ENCODE measurements around the gene PCNX2.
"Not testable (repeated sequence)": the region's sequence is repeated elsewhere in the genome, so short reads cannot be mapped to it uniquely, and the experiment has no call there.

PCNX2 gene

DNA sequence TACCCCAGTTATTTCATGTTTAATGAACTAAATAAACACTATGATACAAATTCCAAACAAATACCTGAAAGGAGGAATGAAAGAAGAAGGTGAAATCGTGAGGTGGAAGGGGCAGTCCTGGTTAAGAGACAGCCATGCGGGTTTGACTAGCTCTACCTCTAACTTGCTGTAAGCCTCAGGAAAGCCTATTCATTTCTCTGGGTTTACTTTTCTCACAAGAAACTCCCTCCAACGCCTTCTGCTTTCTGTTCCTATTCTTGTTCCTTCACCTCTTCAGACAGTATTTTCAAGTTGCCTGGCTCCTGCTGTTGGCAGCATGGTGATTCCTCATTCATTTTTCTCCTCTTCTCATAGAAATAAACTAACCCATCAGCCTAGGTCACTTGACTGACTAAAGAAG lies 252.7 kb downstream of the PCNX2 start:
- no peak for DNase-seq

DNA sequence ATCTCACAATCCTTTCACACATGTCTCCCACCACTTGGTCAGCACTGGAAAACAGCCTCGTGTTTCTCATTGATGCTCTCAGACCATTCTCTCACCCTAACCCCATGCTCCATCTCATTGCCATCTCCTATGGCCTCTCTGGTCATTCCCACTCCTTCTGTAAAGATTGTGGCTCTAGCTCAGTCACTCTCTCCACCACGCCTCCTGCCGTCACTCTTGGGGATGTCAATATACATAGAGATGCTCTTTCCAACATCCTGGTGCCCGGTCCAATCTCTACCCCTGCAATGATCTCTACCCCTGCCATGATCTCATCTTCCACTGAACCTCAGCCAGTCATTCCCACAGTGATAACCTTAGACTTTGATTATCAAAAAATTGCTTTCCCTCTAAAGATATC lies 255.0 kb downstream of the PCNX2 start:
- DNase-seq, result no peak

DNA sequence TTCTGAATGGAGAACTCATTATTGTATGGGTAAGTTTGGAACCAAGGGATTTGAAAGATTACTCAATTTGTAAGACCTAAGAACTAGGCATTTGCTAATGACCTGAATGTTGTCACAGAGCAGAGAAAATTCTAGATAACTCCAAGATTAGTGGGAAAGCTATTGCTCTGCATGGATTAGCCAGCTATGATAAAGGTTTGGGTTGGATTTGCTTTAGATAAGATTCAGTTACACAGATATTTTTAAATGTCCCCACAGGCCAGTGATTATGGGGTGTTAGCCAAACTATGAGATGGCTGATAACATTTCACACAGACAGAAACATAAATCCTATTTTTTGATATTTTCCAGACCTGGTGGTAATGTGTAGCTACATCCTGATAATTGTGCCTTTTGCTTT lies 256.9 kb downstream of the PCNX2 start:
- no peak for DNase-seq

DNA sequence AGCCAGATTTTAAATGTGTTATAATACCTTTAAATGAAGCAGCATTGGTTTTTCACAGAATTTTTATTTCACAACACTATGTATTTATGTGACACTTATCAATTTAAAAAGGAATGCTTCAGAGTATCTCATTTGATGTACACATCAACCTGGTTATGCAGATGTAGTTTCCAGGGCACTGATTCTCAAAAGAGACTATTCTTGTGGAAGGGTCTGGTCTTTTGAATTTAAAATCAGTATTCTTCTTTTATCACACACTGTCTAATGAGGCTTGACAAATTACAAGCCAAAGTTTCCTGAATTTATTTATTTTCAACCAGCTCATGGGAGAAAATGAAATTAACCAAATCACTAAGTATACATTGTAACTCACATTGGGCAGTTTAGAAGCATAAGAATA lies 257.7 kb downstream of the PCNX2 start:
- DNase-seq, result no peak

DNA sequence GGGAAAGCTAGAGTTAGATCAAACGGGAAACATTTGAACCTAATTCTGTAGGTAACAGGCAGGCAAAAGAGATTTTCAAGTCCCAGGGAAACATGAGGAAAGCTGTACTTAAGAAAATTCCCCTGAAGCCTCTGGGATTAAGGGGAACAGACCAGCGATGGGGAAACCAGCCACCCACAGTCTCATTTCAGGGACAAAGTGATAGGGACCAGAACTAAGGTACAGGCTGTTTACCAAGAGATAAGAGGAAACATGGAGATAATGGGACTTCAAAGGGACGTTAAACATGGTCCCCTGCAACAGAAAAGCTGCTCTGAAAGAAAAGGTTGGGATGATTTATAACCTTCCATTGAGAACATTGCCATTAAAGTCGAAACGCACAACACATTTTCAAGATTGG lies 260.7 kb downstream of the PCNX2 start:
- DNase-seq, result no peak

DNA sequence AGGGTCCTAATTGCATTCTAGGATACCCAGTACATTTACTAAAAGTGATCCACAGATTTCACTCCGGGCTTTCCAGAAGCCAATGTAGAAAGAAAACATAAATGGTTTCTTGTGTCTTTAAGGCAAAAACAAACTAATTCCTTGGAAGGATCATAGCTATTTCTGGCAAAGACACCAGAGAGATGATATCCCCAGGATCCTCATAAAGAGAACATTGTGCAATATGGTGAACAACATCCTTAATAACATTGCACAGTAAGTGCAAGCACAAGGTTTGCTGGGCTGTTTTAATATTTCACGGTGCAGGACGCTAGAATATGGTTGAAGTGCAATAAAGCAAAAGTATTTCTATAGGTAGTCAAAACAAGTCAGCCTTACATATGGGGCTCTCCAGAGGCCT lies 262.2 kb downstream of the PCNX2 start:
- DNase-seq, result no peak

DNA sequence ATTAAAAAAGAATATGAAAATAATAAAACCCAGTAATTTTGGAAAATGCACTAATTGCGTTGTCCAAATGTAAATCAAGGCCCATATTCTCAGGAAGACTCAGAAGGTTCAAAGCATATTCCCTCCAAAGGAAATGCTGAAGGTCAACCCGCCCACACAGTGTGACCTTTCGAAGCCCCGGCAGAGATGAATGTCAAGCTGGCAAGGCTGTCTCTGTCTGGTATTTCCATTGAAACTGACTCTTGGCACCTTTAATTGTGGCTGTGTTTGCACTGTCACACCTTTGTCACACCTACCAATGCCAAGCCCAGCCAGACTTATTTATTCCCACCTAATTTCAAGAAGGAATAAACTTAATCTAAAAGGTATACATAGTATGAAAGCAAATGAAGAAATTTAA lies 262.6 kb downstream of the PCNX2 start:
- no peak for DNase-seq

DNA sequence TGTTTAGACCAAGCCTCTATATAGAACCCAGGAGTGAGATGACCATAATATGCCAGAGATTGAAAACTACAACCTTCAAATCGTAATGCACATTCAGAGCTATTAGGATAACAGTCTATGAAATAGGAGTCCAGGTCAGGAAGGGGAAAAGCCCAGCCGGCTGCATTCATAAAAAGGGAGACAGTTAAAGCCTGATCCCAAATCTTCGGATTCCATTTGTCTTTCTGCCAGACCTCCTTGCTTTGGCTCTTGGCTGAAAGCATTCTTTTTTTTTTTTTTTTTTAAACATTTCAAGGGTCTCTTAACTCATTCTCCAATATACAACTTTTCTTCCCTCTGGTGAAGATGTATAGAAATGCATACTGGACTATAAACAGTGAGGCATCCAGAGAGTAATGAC lies 264.0 kb downstream of the PCNX2 start:
- DNase-seq, result no peak

DNA sequence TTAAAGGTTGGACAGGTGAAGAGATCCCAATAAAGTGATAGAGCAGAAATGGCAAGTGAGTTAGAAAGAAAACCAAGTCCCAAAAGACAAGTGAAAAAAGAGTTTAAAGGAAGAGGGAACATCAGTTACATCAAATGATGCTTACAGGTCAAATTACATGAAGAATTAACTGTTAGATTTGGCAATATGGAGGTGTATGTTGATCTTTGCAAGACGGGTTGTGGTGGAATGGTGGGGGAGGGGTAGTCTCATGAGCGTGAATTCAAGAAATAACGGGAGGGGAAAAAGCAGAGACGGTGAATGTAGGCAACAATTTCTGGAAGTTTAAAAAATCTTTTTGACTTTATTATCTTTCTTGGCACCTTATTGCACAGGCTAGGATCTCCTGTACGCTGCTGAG lies 268.5 kb downstream of the PCNX2 start:
- DNase-seq, result no peak

DNA sequence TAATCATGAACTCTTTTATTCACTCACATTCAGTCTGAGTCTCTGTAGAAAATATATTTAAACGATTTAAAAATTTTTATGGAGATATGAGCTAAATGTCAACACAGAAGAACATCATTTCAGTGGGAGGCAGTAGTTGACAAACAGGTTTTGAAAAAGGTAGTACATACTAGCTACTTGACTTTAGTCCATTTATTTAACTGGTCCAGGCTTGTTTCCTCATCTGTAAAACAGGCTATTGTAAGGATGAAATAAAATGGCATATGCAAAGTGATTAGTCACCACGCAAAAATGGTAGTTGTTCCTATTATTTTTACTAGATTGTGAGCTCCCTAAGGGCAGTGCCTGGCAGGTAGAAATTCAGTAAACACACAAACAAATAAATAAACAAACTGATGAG lies 270.0 kb downstream of the PCNX2 start:
- no peak for DNase-seq

DNA sequence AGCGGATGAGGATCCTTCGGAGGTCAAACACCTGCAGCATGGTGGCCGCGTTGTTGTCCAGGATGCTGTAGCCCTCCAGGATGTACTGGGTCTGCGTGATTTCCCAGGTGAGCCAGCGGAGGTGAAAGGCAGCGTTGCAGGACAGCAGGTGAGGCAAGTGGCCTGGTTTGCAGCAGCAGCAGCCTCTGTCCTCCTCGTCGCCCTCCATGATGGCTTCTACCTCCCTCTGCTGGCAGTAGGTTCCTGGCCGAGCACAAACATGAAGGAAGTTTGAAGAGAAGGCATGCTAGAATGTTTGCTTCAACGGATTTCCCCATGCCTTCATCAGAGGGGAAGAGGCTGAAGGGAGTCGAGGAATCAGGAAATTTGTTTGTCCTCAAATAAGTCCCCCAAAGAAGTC lies 270.4 kb downstream of the PCNX2 start:
- no peak for DNase-seq

DNA sequence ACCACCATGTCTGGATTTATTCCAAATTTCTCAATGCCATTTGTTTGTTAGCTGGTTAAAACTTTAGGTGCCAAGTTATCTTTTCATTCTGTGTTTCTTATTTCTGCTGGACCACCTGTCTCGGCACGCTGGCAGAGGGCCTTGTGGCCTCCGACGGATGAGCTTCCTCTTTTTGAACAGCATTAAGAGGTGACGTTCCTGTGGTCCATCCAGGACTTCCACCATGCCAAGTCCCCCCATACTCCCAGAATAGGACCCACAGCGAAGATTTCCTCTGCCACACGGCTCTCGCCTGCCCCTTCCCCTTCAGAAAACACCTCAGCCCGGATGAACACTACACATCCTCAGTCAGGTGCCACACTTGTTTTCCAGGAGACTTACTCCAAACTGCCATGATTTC lies 271.3 kb downstream of the PCNX2 start:
- no peak for DNase-seq

DNA sequence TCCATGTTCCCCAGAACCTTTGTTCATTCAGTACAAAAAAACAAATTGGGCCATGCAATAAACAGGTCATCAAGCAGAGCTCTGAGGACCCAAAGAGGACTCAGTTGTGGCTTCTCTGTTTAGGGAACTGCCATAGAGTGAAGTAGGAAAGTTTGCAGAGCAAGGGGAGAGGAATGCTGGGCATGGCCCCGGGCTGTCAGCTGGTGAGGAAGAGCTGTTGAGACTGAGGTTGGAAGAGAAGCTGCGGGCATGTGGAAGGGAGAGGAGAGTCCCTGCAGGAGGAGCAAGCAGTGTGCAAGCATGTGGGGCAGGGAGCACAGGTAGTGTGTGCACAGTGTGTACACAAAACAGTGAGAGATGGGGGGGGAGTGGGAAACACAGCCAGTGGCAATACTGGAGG lies 273.3 kb downstream of the PCNX2 start:
- no peak for DNase-seq

DNA sequence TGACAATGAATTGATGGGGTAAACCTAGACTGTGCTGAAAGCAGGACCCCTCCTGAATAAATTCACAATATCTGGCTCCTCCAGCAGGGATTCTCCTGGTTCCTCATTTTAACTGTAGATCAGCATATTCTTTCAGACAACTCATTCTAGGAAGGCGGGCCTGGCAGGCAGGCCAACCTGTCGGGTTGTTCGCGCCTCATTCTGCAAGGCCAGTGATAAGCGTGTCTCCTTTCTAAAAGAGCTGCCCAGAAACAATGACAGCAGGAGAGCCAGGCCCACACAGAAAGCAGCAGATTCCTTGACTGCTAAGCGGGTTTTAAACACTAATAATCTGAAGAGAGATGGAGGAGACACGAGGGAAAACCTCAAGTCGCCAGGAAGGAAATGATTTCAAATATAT lies 275.1 kb downstream of the PCNX2 start:
- no peak for DNase-seq

DNA sequence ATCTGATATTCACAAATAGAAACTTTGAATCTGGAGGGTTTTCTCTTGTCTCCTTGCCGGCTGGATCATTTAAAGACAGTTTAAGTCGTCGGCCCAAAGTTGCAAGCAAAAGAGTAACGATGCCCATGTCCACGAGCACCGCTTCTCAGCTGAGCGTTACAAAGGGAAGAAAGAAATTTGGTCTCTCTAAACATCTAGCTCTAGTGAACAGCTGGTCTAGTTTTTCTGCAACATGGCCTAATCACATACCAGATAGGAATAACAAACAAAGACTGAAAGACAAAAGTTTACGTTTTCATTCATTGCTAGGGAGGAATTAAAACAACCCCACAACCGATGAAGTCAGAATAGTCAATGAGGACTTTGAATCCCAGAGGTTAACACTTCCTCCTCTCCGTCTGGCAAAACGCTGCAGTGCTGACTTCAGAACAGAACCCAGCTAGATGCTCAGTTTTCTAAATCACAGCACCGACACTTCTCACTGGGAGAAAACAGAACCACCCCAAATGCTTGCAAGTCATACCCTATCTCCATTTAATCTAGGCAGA lies 275.7 kb downstream of the PCNX2 start:
- DNase-seq, result no peak

DNA sequence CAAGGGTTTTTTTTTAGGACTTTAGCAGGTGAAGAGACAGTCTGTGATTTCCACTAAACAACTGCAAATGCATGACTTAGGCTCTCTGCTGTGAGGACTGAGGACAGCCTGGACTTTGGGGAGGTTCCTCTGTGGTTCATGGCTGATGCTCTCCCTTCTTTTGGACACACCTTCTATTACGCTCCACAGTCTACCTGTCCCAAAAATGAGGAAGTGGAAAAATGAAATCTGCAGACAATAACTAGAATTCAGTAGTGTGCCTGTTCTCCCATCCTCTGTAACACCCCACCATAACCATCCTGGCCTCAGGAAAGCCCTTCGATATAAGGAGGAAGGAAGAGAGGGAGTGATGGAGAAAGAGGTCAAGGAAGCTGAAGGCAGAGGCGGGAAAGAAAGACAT lies 276.4 kb downstream of the PCNX2 start:
- no peak for DNase-seq

DNA sequence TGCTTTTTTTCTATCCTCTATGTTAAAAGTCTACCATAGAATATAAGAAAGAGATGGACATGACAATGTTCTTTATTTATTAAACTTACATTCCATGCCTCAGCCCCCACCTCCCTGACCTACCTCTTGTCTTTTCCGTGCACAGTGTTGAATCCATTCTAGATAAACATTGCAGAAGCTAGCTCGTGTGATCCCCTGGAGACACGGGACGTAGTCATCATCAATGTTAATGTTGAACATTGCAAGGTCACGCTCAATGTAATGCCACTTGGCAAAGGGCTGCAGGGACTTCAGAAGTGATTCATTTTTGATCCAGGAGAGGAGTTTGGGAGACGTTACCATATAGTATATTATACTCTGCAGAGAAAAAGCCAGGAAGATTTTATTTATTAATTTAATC lies 278.7 kb downstream of the PCNX2 start:
- DNase-seq, result no peak

DNA sequence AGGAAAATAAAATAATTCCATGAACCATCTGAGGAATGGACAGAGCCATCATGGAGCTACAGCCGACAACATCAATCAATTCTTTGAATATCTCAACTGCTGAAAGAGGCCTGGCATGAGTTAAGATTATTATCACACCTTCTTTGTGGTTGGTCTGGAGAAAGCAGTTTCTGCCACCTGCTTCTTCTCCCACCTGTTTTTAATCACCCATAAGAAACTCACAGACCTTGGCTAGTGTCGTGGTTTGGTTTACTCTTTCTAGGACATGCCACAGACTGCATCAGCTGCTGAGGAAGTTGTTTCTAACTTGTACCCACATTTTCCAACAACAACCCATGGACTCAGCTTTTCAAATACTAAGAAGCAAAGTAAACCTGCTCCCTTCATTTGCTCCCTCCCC lies 279.6 kb downstream of the PCNX2 start:
- no peak for DNase-seq

DNA sequence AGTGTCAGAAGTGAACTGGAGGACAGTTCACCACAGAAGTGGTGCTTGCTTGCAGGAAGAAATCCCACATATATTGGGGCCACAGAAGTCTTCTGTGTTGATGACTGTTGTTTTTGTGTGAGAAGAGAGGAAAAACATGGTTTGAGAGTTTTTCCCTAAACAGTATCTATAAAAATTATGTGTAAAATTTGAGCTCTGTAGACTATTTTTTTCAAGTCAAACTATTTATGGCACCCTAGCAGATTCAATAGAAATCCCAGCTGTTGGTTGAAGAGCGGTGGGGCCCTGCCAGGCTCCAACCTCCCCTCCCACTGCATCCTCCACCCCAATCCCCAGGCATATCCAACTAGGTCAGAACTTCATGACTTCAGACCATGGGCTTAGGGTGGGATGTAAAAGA lies 283.5 kb downstream of the PCNX2 start:
- DNase-seq, result no peak

DNA sequence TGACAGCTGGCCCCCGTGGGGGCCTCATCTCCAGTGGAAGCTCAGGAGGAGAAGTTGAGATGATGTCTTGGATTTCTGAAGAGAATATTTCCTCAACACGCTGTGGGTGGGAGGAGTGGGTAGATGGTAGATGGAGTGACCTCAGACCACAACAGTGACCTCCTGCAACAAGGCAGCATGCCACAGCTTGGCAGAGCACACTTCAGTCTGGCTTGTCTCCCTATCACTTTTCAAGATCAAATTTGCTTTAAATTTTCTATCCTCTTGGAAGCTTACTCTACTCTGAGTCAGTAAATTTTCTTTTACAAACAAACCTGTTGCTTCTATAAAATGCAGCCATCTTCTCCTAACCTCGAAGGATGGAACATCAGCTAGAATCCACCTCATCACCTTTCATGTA lies 285.4 kb downstream of the PCNX2 start:
- no peak for DNase-seq

DNA sequence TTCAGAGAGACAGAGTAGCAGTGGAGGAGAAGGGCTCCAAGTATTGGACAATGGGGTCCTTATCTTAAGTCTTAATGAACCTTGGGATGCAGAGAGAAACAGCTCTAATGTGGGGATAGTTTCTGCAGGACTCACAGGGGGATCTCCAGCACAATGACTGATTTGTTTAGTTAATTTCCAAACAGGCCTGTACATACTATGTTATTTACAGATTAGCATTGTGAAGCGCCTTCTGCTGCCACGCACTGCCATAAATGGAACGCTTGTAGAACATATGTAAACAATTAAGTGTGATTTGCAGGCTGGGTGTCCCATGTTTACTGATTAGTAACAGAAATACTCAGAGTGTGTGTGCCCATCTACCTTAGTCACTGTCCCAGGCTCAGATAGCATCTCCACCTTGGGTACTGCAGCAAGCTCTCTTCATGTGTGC lies 289.0 kb downstream of the PCNX2 start:
- no peak for DNase-seq

DNA sequence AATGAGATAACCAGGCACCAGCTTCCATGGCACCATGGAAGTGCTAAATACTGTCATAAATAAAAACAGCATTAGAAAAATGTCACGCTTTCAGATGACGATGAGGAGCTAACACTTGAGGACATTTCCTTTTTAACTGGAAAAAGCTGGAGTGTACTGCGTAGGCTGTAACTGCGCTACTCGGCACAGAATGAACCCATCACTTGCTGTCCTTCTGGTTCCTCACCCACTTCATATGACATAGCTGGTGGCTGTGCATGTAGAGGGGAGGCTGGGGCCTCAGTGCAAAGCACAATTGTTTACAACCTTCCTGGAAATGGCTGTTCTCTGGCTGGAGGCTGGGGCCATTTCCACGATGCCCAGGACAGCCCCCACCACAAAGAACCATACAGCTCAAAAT lies 289.4 kb downstream of the PCNX2 start:
- DNase-seq, result no peak

DNA sequence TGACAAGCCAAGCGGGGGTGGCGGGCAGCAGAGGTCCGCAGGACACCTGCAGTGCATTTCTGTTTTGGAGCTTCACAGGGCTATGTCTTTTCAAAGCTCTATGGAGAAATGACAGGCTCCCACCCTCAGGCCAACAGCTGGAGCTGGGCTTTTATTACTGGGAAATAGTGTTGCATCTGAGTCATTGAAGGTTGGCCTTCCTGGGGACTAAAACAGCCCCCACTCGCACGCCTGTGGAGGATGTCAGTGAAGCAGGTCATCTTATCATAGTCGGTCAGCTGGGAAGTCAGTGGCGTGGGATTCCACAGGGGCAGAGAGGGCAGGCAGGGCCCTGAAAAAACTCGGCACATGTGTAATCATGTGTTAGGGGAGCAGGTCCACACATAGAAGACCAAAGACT lies 289.8 kb downstream of the PCNX2 start:
- DNase-seq, result no peak

DNA sequence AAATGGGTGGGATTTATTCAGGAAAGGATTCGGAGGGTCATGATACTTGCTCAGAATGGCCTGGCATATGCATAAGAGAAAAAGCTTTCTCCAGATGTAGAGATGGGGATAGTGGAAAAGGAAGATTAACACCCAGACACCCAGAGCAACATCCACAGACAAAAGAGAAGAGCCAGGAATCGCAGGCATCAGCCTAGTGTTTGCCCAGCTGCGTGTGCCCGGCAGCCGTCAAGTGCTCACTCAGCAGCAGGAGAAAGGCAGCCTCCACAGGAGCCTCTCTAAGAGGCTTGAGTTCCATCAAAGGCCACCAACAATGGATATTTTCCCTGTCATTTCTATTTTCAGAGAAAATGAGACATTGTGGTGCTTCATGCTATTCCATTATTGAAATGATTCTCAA lies 290.4 kb downstream of the PCNX2 start:
- DNase-seq, result no peak

DNA sequence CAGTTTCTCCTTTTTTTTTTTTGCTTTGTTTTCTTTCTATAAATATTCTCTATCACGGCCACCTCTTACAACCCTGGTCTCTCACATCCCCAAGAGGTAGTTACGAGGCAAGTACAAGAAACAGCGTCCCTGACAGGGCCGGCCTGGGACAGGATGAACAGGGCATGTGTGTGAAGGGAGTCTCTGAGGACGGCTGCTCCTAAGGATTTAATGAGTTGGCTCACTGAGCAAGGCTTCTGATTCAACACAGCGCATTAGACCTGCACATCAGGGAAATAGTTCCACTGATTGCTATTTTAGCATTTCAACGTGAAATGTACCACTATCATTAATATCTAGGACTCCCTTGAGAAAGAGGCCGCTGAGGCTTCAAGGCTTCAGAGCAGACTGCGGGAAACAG lies 291.1 kb downstream of the PCNX2 start:
- no peak for DNase-seq

DNA sequence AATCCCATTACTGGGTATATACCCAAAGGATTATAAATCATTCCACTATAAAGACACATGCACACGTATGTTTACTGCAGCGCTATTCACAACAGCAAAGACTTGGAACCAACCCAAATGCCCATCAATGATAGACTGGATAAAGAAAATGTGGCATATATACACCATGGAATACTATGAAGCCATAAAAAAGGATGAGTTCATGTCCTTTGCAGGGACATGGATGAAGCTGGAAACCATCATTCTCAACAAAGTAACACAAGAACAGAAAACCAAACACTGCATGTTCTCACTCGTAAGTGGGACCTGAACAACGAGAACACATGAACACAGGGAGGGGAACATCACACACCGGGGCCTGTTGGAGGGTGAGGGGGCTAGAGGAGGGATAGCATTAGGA lies 291.9 kb downstream of the PCNX2 start:
- not testable (repeated sequence) for DNase-seq
